ENCODE data around the gene RABGEF1. TPM values are rescaled to one million over a fixed set of nuclear protein-coding genes. Genes with fewer than 3 reads are reported as not detected.
"Not testable (repeated sequence)": the region's sequence is repeated elsewhere in the genome, so short reads cannot be mapped to it uniquely, and the experiment has no call there.

The RABGEF1 gene
- total and polyA plus RNA-seq, 4 donors = 5.2 to 14.0 (median 7.7) TPM

DNA sequence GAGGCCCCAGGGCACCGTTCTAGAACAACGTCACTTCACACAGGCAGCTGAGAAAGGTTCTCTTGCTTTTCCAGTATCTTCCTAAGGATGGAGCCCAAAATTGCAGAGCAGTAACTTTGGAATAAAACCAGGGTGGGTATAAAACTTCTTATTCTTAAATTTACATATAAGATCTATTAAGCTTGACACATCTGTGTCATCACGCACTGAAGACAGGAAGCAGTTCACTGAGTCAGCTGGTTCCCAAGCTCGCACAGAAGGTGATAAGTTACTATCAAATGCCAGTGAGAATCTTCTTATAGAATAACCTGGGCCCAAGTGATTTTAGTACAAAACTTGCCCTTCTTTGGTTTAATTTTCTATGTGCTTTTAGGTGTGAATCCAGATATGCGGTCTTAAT is 70.2 kb downstream of the RABGEF1 start:
- no peak for DNase-seq (ENCODE audit: low spot score)
- Histone ChIP-seq H3K9me3 (ENCODE audit: control insufficient read depth in 4 of 4, low read length in 3 of 4) (no peaks in the 10 kb centered on the region), H3K9ac (ENCODE audit: low read depth in 1 of 2, low read length in 2 of 2) (no peak overlapping the region), H3K27ac (ENCODE audit: low read depth in 1 of 2, low read length in 2 of 2) (no peak overlapping the region), H3K27me3 (ENCODE audit: control insufficient read depth in 4 of 4, insufficient read depth in 4 of 4, low read length in 3 of 4) (no peaks in the 10 kb centered on the region), H3K4me3 (ENCODE audit: low read depth in 1 of 3, low read length in 3 of 3) (no peak overlapping the region), H3K4me1 (ENCODE audit: control insufficient read depth in 4 of 4, insufficient read depth in 4 of 4, low read length in 3 of 4) (no peaks in the 10 kb centered on the region), H3K36me3 (ENCODE audit: control insufficient read depth in 4 of 4, insufficient read depth in 3 of 4, low read depth in 1 of 4, low read length in 3 of 4) (peaks cover 4 to 45% (median 36%) of the 10 kb centered on the region in 4 donors)
- no peak for TF ChIP-seq FOXA1 (IDR thresholded peaks at IDR 0.05)
- TF ChIP-seq, protein P1, sequence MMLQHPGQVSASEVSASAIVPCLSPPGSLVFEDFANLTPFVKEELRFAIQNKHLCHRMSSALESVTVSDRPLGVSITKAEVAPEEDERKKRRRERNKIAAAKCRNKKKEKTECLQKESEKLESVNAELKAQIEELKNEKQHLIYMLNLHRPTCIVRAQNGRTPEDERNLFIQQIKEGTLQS (IDR thresholded peaks at IDR 0.05) = no peak
- TF ChIP-seq FOXA2 (IDR thresholded peaks at IDR 0.05) = no peak
- TF ChIP-seq, protein P2, sequence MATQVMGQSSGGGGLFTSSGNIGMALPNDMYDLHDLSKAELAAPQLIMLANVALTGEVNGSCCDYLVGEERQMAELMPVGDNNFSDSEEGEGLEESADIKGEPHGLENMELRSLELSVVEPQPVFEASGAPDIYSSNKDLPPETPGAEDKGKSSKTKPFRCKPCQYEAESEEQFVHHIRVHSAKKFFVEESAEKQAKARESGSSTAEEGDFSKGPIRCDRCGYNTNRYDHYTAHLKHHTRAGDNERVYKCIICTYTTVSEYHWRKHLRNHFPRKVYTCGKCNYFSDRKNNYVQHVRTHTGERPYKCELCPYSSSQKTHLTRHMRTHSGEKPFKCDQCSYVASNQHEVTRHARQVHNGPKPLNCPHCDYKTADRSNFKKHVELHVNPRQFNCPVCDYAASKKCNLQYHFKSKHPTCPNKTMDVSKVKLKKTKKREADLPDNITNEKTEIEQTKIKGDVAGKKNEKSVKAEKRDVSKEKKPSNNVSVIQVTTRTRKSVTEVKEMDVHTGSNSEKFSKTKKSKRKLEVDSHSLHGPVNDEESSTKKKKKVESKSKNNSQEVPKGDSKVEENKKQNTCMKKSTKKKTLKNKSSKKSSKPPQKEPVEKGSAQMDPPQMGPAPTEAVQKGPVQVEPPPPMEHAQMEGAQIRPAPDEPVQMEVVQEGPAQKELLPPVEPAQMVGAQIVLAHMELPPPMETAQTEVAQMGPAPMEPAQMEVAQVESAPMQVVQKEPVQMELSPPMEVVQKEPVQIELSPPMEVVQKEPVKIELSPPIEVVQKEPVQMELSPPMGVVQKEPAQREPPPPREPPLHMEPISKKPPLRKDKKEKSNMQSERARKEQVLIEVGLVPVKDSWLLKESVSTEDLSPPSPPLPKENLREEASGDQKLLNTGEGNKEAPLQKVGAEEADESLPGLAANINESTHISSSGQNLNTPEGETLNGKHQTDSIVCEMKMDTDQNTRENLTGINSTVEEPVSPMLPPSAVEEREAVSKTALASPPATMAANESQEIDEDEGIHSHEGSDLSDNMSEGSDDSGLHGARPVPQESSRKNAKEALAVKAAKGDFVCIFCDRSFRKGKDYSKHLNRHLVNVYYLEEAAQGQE (IDR thresholded peaks at IDR 0.05) = no peak
- no peak for TF ChIP-seq SP1 (IDR thresholded peaks at IDR 0.05)
- TF ChIP-seq TAF1 (conservative IDR thresholded peaks at IDR 0.05) = no peak
- TF ChIP-seq HNF4G (IDR thresholded peaks at IDR 0.05) = no peak
- TF ChIP-seq EGR1 (IDR thresholded peaks at IDR 0.05; ENCODE audit: low read depth in 2 of 2) = no peak
- no peak for TF ChIP-seq JUND (IDR thresholded peaks at IDR 0.05)
- TF ChIP-seq, protein P3, sequence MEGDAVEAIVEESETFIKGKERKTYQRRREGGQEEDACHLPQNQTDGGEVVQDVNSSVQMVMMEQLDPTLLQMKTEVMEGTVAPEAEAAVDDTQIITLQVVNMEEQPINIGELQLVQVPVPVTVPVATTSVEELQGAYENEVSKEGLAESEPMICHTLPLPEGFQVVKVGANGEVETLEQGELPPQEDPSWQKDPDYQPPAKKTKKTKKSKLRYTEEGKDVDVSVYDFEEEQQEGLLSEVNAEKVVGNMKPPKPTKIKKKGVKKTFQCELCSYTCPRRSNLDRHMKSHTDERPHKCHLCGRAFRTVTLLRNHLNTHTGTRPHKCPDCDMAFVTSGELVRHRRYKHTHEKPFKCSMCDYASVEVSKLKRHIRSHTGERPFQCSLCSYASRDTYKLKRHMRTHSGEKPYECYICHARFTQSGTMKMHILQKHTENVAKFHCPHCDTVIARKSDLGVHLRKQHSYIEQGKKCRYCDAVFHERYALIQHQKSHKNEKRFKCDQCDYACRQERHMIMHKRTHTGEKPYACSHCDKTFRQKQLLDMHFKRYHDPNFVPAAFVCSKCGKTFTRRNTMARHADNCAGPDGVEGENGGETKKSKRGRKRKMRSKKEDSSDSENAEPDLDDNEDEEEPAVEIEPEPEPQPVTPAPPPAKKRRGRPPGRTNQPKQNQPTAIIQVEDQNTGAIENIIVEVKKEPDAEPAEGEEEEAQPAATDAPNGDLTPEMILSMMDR (IDR thresholded peaks at IDR 0.05; ENCODE audit: low read depth, low read length, missing input control) = no peak
- no peak for TF ChIP-seq YY1 (IDR thresholded peaks at IDR 0.05)
- no peak for TF ChIP-seq RAD21 (IDR thresholded peaks at IDR 0.05)
- TF ChIP-seq, protein P4, sequence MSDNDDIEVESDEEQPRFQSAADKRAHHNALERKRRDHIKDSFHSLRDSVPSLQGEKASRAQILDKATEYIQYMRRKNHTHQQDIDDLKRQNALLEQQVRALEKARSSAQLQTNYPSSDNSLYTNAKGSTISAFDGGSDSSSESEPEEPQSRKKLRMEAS (IDR thresholded peaks at IDR 0.05) = no peak
- TF ChIP-seq RXRA (IDR thresholded peaks at IDR 0.05) = no peak
- TF ChIP-seq NR2F2 (IDR thresholded peaks at IDR 0.05) = no peak
- WGBS = 92% methylated on average over 5 of the region's 5 CpGs

DNA sequence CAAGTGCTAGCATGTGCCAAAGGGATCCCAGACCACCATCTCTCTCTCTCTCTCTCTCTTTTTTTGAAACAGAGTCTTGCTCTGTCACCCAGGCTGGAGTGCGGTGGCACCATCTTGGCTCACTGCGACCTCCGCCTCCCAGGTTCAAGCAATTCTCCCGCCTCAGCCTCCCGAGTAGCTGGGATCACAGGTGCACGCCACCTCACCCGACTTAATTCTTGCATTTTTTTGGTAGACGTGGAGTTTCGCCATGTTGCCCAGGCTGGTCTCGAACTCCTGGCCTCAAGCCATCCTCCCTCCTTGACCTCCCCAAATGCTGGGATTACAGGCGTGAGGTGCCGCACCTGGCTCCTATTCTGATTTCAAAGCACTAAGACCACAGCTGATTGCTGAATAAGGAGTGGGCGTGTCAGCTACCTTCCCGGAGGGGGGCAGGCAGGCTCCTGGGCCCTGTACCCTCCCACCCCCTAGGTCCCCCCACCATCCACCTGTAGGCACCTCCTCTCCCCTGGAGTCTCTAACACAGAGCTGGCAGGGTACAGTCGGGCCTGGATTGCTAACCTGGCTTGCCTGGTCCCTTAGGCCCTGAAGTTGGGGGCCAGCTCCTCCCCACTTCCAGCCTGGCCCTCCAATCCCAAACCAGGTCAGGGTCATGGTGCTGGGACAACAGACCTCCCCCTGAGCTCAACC is 74.8 kb downstream of the RABGEF1 start:
- not testable (repeated sequence) for H3K9me3 ChIP-seq (ENCODE audit: control insufficient read depth in 4 of 4, low read length in 3 of 4); DNase-seq (ENCODE audit: low spot score); H3K4me3 ChIP-seq (ENCODE audit: low read depth in 1 of 3, low read length in 3 of 3); H3K27me3 ChIP-seq (ENCODE audit: control insufficient read depth in 4 of 4, insufficient read depth in 4 of 4, low read length in 3 of 4); H3K27ac ChIP-seq (ENCODE audit: low read depth in 1 of 2, low read length in 2 of 2); H3K9ac ChIP-seq (ENCODE audit: low read depth in 1 of 2, low read length in 2 of 2); H3K4me1 ChIP-seq (ENCODE audit: control insufficient read depth in 4 of 4, insufficient read depth in 4 of 4, low read length in 3 of 4)
- 92% methylated on average over 15 of the region's 15 CpGs for WGBS
- peaks cover 0 to 13% (median 7%) of the 10 kb centered on the region in 4 donors for H3K36me3 ChIP-seq (ENCODE audit: control insufficient read depth in 4 of 4, insufficient read depth in 3 of 4, low read depth in 1 of 4, low read length in 3 of 4)
